HG02943 (cell line): Measurements from ENCODE around the gene COA5.
"Not testable (repeated sequence)": the region's sequence is repeated elsewhere in the genome, so short reads cannot be mapped to it uniquely, and the experiment has no call there.

Source experiments
- ATAC-seq: cut with Tn5 transposase; IDR thresholded peaks from one replicate; pipeline ENCODE4 v1.9.1; 2021; ENCODE audit warnings: mild to moderate bottlenecking, low read depth, moderate library complexity; ENCODE audit not compliant: unreplicated experiment

COA5 gene

GRCh38 chr2:98607104-98607503, 1.2 kb downstream of the COA5 start:
- ATAC-seq = no peak

GRCh38 chr2:98606431-98606830, 1.9 kb downstream of the COA5 start:
- ATAC-seq = no peak

- ATAC-seq = no peak
Observed at GRCh38 chr2:98605076-98605475, 3.2 kb downstream of the COA5 start.

- ATAC-seq = no peak
Observed at GRCh38 chr2:98604547-98604946, 3.8 kb downstream of the COA5 start.

- no peak for ATAC-seq
Observed at GRCh38 chr2:98601532-98602132, 6.7 kb downstream of the COA5 start.

- no peak for ATAC-seq
Observed at GRCh38 chr2:98598781-98599428, 9.4 kb downstream of the COA5 start.

- ATAC-seq = not testable (repeated sequence)
Observed at GRCh38 chr2:98594665-98595064, 13.6 kb downstream of the COA5 start.

GRCh38 chr2:98592565-98592964, 15.7 kb downstream of the COA5 start:
- no peak for ATAC-seq

- no peak for ATAC-seq
Observed at GRCh38 chr2:98589489-98589888, 18.8 kb downstream of the COA5 start.

- no peak for ATAC-seq
Observed at GRCh38 chr2:98588880-98589431, 19.4 kb downstream of the COA5 start.

- ATAC-seq = no peak
Observed at GRCh38 chr2:98586551-98587140, 21.7 kb downstream of the COA5 start.

GRCh38 chr2:98585386-98585785, 22.9 kb downstream of the COA5 start:
- ATAC-seq = no peak

- no peak for ATAC-seq
Observed at GRCh38 chr2:98583816-98584618, 24.3 kb downstream of the COA5 start.

- ATAC-seq = no peak
Observed at GRCh38 chr2:98583276-98583675, 25.0 kb downstream of the COA5 start.

GRCh38 chr2:98582523-98582922, 25.8 kb downstream of the COA5 start:
- no peak for ATAC-seq

GRCh38 chr2:98580656-98581284, 27.5 kb downstream of the COA5 start:
- no peak for ATAC-seq

- ATAC-seq = no peak
Observed at GRCh38 chr2:98579926-98580325, 28.4 kb downstream of the COA5 start.

- ATAC-seq = no peak
Observed at GRCh38 chr2:98578231-98578630, 30.1 kb downstream of the COA5 start.

- no peak for ATAC-seq
Observed at GRCh38 chr2:98577313-98577712, 31.0 kb downstream of the COA5 start.

GRCh38 chr2:98576666-98577312, 31.5 kb downstream of the COA5 start:
- ATAC-seq = no peak
